Skeletal muscle satellite cell (primary cell): ENCODE measurements around the gene SPECC1.
"Not testable (repeated sequence)": the region's sequence is repeated elsewhere in the genome, so short reads cannot be mapped to it uniquely, and the experiment has no call there.

Source experiments
- H3K27me3 ChIP-seq: 2 replicates; pipeline ENCODE4 v1.7.0; 2013; ENCODE audit warnings: low read length; ENCODE audit not compliant: control insufficient read depth, insufficient read depth
- H3K36me3 ChIP-seq: 2 replicates; pipeline ENCODE4 v1.7.0; 2013; ENCODE audit warnings: mild to moderate bottlenecking, control low read depth, low read length; ENCODE audit not compliant: insufficient read depth
- H3K4me1 ChIP-seq: 2 replicates; pipeline ENCODE4 v1.7.0; 2013; ENCODE audit warnings: low read length; ENCODE audit not compliant: control insufficient read depth, insufficient read depth
- H3K4me2 ChIP-seq: 2 replicates; pipeline ENCODE4 v1.7.0; 2013; ENCODE audit warnings: mild to moderate bottlenecking, low read length
- H3K4me3 ChIP-seq: 2 replicates; pipeline ENCODE4 v1.7.0; 2013; ENCODE audit warnings: low read length
- H3K9ac ChIP-seq: 2 replicates; pipeline ENCODE4 v1.7.0; 2013; ENCODE audit warnings: mild to moderate bottlenecking, low read depth, low read length, moderate library complexity
- H3K9me3 ChIP-seq: replicated peaks from 2 replicates; pipeline ENCODE4 v1.7.0; 2013; ENCODE audit warnings: mild to moderate bottlenecking, control low read depth, low read length

The SPECC1 gene

DNA sequence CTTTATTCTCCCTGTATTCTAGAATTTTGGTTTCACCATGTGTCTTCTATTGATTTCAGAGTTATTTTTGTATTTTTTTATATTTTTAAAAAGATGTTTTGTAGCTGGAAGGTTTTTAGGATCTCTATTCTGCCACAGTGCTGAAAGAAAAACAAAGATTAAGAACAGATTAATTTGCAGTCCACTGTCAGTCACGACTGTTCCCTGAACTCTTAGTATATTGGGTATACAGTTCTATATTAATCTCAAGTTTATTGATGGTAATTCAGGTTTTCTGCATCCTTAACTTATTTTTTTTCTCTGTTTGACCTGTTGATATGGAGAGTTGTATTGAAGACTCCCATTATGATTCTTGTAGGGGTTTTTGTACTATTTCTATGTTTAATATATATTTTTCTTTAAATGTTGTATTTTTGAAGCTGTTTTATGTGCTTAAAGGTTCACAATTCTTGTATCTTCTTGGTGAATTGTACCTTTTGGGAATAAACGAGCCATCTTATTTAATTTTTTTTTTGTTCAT, 2.9 kb downstream of the SPECC1 start:
- Histone ChIP-seq H3K4me1 (peaks cover 13% of the 10 kb centered on the region), H3K36me3 (no peaks in the 10 kb centered on the region), H3K9ac (no peak overlapping the region), H3K27me3 (peaks cover 54% of the 10 kb centered on the region), H3K4me2 (no peak overlapping the region), H3K9me3 (no peaks in the 10 kb centered on the region), H3K4me3 (no peak overlapping the region)

DNA sequence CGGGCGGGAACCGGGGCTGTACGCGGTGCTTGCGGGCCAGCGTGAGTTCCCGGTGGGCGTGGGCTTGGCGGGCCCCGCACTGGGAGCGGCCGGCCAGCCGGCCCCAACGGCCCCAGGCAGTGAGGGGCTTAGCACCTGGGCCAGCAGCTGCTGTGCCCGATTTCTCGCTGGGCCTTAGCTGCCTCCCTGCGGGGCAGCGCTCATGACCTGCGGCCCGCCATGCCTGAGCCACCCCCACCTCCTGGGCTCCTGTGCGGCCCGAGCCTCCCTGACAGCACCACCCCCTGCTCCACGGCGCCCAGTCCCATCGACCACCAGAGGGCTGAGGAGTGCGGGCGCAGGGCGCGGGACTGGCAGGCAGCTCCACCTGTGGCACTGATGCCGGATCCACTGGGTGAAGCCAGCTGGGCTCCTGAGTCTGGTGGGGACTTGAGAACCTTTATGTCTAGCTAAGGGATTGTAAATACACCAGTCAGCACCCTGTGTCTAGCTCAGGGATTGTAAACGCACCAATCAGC, 7.4 kb downstream of the SPECC1 start:
- H3K27me3 ChIP-seq: peaks cover 55% of the 10 kb centered on the region
- H3K9ac ChIP-seq, H3K4me1 ChIP-seq, H3K4me3 ChIP-seq, H3K4me2 ChIP-seq, H3K9me3 ChIP-seq, H3K36me3 ChIP-seq: not testable (repeated sequence)

DNA sequence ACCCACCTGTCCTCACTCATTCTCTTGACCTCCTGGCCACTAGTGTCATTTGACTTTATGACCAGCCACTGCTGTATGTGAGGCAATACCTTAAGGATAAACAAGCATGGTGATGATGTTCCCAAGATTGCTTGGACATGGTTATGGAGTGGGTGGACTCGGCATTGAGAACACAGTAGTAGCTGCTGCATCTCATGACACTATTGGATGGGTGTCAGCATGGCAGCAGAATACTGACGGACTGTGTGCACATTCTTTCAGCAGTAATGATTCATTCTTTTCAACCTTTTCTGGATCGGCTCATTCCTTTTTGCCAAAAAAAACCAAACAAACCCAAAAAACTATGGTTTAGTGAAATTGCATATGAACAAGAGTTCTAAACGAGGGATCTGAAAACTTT, 13.5 kb downstream of the SPECC1 start:
- Histone ChIP-seq H3K9me3 (no peaks in the 10 kb centered on the region), H3K4me1 (no peaks in the 10 kb centered on the region), H3K27me3 (peaks cover 51% of the 10 kb centered on the region), H3K4me2 (no peak overlapping the region), H3K4me3 (no peak overlapping the region), H3K36me3 (no peaks in the 10 kb centered on the region), H3K9ac (no peak overlapping the region)

DNA sequence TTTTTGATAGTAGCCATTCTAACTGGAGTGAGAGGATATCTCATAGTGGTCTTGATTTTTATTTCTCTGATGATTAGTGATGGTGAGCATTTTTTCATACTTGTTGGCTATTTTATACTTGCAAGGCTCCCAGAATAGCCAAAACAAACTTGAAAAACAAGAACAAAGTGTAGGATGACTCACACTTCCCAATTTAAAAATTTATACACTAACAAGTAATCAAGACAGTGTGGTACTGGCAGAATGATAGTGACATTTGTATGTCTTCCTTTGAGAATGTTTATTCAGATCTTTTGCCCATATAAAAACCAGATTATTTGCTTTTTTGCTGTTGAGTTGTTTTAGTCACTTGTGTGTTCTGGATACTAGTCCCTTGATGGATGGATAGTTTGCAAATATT, 17.8 kb downstream of the SPECC1 start:
- Histone ChIP-seq H3K9ac (no peak overlapping the region), H3K9me3 (no peaks in the 10 kb centered on the region), H3K27me3 (peaks cover 47% of the 10 kb centered on the region), H3K4me1 (no peaks in the 10 kb centered on the region), H3K36me3 (no peaks in the 10 kb centered on the region), H3K4me3 (no peak overlapping the region), H3K4me2 (no peak overlapping the region)

DNA sequence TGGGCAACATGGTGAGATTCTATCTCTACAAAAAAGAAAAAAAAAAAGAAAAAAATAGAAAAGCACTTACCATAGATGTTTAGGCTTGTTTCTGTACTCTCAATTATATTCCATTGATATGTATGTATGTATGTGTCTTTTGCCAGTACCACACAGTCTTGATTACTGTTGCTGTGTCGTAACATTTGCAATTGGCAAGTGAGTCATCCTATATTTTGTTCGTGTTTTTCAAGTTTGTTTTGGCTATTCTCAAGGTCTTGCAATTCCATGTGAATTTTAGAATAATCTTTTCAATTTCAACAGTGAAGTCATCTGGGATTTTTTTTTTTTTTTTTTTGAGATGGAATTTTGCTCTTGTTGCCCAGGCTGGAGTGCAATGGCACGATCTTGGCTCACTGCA, 19.3 kb downstream of the SPECC1 start:
- Histone ChIP-seq H3K4me3 (no peak overlapping the region), H3K4me1 (no peaks in the 10 kb centered on the region), H3K27me3 (peaks cover 36% of the 10 kb centered on the region), H3K4me2 (no peak overlapping the region), H3K9me3 (no peaks in the 10 kb centered on the region), H3K36me3 (no peaks in the 10 kb centered on the region), H3K9ac (no peak overlapping the region)

DNA sequence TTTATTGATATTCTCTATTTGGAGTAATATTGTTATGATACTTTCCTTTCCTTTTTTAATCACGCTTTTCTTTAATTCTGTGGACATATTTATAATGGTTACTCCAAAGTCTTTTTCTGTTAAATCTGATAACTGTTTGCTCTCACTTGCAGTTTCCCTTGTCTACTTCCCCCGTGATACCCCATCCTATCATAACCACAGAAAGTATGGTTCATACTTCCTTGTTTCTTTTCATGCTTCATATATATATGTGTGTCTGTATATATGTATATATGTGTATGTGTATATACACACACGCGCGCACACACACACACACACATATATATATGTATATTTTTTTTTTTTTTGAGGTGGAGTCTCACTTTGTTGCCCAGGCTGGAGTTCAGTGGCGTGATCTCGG, 23.5 kb downstream of the SPECC1 start:
- Histone ChIP-seq H3K4me2 (no peak overlapping the region), H3K4me3 (no peak overlapping the region), H3K9ac (no peak overlapping the region), H3K36me3 (no peaks in the 10 kb centered on the region), H3K27me3 (peaks cover 22% of the 10 kb centered on the region), H3K9me3 (no peaks in the 10 kb centered on the region), H3K4me1 (no peaks in the 10 kb centered on the region)

DNA sequence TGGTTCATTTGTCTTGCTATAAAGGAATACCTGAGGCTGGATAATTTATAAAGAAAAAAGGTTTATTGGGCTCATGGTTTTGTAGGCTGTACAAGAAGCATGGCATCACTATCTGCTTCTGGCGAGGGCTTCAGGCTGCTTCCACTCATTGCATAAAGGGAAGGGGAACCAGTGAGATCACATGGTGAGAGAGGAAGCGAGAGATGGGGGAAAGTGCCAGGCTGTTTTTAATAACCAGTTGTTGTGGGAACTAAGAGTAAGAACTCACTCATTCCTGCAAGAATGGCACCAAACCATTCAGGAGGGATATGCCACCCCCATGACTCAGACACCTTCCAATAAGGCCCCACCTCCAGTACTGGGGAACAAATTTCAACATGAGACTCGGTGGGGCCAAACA, 24.3 kb downstream of the SPECC1 start:
- H3K27me3 ChIP-seq: peaks cover 20% of the 10 kb centered on the region

DNA sequence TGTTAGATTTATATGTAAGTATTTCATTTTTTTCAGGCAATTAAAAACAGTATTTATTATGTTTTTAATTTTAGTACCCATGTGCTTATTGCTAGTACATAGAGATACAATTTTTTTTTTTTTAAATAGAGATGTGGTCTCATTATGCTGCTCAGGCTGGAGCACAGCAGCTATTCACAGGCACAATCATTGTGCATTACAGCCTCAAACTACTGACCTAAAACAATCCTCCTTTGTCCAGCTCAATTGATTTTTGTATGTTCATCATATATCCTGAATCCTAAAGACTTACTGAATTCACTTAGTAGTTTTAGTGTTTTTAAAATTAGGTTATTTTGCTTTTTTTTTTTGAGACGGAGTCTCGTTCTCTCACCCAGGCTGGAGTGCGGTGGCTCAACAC, 26.3 kb downstream of the SPECC1 start:
- Histone ChIP-seq H3K36me3 (no peaks in the 10 kb centered on the region), H3K4me1 (no peaks in the 10 kb centered on the region), H3K4me3 (no peak overlapping the region), H3K27me3 (peaks cover 25% of the 10 kb centered on the region), H3K9me3 (no peaks in the 10 kb centered on the region), H3K9ac (no peak overlapping the region), H3K4me2 (no peak overlapping the region)

More for the DNA sequence above, 24.3 kb downstream of the SPECC1 start:
- H3K9ac ChIP-seq: no peak overlapping the region
- H3K4me3 ChIP-seq: no peak overlapping the region
- H3K36me3 ChIP-seq: no peaks in the 10 kb centered on the region
- no peaks in the 10 kb centered on the region for H3K4me1 ChIP-seq
- no peaks in the 10 kb centered on the region for H3K9me3 ChIP-seq
- no peak overlapping the region for H3K4me2 ChIP-seq

DNA sequence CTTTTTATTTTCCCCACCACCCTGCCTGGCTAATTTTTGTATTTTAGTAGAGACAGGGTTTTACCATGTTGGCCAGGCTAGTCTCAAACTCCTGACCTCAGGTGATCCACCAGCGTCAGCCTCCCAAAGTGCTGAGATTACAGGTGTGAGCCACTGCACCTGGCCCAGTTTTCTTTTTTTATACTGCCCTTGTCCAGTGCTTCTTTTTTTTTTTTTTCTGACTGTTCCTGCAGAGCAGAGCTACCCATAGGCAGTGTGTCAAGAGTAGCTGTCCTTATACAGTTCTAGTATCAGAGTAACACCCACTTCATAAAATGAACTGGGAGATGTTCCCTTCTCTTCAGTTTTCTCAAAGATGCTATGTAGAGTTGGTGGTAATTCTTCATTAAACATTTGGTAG, 28.1 kb downstream of the SPECC1 start:
- H3K9me3 ChIP-seq, H3K36me3 ChIP-seq, H3K4me2 ChIP-seq, H3K9ac ChIP-seq, H3K4me3 ChIP-seq, H3K4me1 ChIP-seq: not testable (repeated sequence)
- peaks cover 22% of the 10 kb centered on the region for H3K27me3 ChIP-seq

DNA sequence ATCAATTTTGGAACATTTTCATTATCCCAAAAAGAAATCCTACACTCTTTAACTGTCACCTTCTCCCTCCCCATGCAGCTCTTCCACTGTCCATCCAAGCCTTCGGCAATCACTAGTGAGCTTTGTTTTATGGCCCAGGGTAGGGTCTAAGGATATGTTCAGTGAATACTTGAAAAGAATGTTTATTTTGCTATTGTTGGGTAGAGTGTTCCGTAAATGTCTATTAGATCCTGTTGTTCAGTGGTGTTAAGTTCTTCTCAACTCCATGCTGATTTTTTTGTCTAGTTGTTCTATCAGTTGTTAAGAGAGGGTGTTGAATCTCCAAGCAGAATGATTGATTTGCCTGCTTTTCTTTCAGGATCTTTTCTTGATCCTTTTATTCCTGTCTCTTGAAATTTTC, 29.9 kb downstream of the SPECC1 start:
- H3K4me2 ChIP-seq: no peak overlapping the region
- H3K4me1 ChIP-seq: no peaks in the 10 kb centered on the region
- H3K27me3 ChIP-seq: peaks cover 22% of the 10 kb centered on the region
- no peaks in the 10 kb centered on the region for H3K36me3 ChIP-seq
- no peaks in the 10 kb centered on the region for H3K9me3 ChIP-seq
- no peak overlapping the region for H3K4me3 ChIP-seq
- H3K9ac ChIP-seq: no peak overlapping the region

DNA sequence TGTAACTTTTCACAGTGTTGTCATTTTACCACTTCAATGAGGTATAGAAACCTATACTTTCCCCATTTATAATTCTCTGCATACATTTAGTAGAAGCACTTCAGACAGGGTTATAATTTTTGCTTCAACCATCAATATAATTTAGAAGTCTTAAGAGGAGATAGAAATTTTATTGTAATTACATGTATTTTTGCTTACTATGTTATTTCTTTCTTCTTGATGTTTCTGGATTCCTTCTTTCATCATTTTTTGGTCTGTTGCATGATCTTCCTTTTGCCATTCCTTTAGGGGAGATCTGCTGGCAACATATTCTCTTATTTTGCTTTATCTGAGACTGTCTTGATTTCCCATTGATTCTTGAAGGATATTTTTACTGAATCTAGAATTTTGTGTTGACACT, 31.1 kb downstream of the SPECC1 start:
- Histone ChIP-seq H3K4me2 (no peak overlapping the region), H3K27me3 (peaks cover 25% of the 10 kb centered on the region), H3K9ac (no peak overlapping the region), H3K36me3 (no peaks in the 10 kb centered on the region), H3K4me1 (no peaks in the 10 kb centered on the region), H3K9me3 (no peaks in the 10 kb centered on the region), H3K4me3 (no peak overlapping the region)

DNA sequence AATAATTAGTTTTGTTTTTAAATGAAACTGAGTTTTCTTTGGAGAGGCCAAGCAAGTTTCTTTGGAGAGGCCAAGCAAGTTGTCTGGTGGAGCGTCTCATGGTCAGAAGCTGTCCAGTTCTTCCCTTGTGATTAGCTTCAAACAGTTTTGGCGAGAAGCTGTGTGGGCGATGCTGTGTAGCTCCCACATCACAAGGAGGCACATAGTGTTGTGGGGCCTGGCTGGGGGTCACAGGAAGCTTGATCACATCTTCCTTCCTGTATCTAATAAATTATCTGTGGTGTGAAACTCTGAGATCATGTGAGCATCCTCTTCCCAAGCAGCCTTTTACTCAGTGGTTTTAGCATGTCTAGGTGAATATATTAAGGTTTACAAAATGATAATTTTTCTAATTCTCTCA, 33.9 kb downstream of the SPECC1 start:
- H3K9ac ChIP-seq: no peak overlapping the region
- H3K4me2 ChIP-seq: no peak overlapping the region
- H3K4me3 ChIP-seq: no peak overlapping the region
- no peaks in the 10 kb centered on the region for H3K4me1 ChIP-seq
- no peaks in the 10 kb centered on the region for H3K36me3 ChIP-seq
- no peaks in the 10 kb centered on the region for H3K9me3 ChIP-seq
- H3K27me3 ChIP-seq: peaks cover 34% of the 10 kb centered on the region
